Measurements from ENCODE around the gene IRX2.

- TF ChIP-seq CTCF (conservative IDR thresholded peaks at IDR 0.05; ENCODE audit: low read depth, low read length) = no peak
- TF ChIP-seq EZH2 (IDR thresholded peaks at IDR 0.05; ENCODE audit: borderline replicate concordance, low read depth, low read length, poor library complexity, severe bottlenecking) = no peak
Measured at GRCh38 chr5:2701592-2701991, 49.9 kb downstream of the IRX2 start.

Data from A673 (cell line).